Measurements from ENCODE around the gene DNAJC18.

Gene DNAJC18

GRCh38 chr5:139360384-139360783 is 78.9 kb downstream of the DNAJC18 start:
- no peak for DNase-seq
